T-helper 2 cell treated with Interferon-gamma antibody and Interleukin-4, amounts not matched to agents 5 μg/mL and 100 μg/mL, for 36 hours (primary cell): ENCODE data around the gene PACSIN2.

Experiments used
- DNase-seq: peaks from one replicate; pipeline ENCODE4 v3.0.0; 2021; ENCODE audit warnings: low spot score
- H3K27ac Mint-ChIP-seq: one replicate; pipeline ENCODE4 v1.8.0; 2021; ENCODE audit warnings: mild to moderate bottlenecking, mixed read lengths
- H3K27me3 Mint-ChIP-seq: one replicate; pipeline ENCODE4 v1.8.0; 2021; ENCODE audit warnings: low read depth, mixed read lengths
- H3K36me3 Mint-ChIP-seq: one replicate; pipeline ENCODE4 v1.8.0; 2021; ENCODE audit warnings: low read depth, mixed read lengths
- H3K4me1 Mint-ChIP-seq: one replicate; pipeline ENCODE4 v1.8.0; 2021; ENCODE audit warnings: low read depth, mixed read lengths
- H3K4me3 Mint-ChIP-seq: one replicate; pipeline ENCODE4 v1.8.0; 2022; ENCODE audit warnings: mild to moderate bottlenecking, moderate library complexity, mixed read lengths
- H3K9me3 Mint-ChIP-seq: one replicate; pipeline ENCODE4 v1.8.0; 2021; ENCODE audit warnings: mixed read lengths

Gene PACSIN2

DNA sequence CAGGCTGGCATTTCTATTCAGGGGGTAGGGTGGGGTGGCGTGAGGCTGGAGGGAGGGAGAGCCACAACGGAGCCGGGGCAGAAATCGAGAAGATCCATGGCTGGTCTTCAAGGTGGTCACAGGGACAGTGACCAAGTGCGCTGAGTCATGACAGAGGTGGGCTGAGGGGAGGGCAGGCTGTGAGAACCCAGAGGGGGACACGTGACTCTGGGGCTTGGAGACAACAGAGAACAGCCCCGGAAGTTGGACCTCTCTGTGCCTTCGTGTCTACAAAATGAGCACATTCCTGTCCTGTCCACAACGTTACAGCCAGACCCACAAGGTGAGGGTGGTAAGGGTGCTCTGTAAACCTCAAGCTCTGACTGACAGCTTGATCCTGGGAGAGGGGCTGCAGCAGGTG, 122.8 kb downstream of the PACSIN2 start:
- Mint-ChIP-seq H3K27me3 (no peaks in the 10 kb centered on the region), H3K36me3 (peaks cover 19% of the 10 kb centered on the region), H3K9me3 (no peaks in the 10 kb centered on the region), H3K4me3 (no peak overlapping the region), H3K27ac (no peak overlapping the region), H3K4me1 (peaks cover 41% of the 10 kb centered on the region)
- DNase-seq: no peak

DNA sequence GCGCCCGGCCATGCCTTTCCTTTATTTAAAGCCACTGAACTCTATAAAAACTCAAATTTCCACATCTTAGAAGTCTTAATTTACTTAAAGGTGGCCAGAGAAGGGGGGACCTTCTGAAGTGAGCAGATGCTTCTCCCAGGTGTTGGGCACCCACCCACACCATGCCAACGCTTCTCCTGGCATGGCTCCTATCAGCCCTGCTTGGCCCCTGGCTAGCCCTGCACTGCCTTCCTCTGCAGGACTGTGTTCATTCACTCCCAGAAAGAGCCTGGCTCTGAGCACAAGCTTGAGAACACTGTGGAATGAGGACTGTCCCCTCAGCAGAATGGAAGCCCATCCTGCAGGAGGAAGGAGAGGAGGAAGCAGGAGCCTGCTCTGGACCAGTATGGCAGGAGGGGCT, 123.3 kb downstream of the PACSIN2 start:
- H3K9me3 Mint-ChIP-seq: no peaks in the 10 kb centered on the region
- no peak for DNase-seq
- H3K27ac Mint-ChIP-seq: no peak overlapping the region
- no peak overlapping the region for H3K4me3 Mint-ChIP-seq
- H3K36me3 Mint-ChIP-seq: peaks cover 21% of the 10 kb centered on the region
- H3K27me3 Mint-ChIP-seq: no peaks in the 10 kb centered on the region
- peaks cover 40% of the 10 kb centered on the region for H3K4me1 Mint-ChIP-seq

DNA sequence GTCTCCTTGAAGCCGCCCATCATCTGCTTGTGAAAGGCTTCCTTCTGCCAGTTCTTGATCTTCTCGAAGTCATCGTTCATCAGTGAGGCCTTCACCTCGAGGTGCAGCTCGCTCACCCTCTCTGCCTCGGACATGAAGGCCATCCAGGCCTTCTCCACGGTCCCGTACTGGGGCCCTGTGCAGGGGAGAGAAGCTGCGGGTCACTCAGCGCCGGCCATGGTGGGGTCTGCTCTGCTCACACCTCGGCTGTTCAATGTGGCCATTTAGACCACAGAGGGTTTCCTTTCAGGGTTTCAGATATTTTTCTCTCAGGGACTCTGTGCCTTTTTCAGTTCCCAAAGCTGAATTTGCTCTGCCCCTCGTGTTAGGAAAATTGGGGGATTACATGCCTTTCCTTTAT, 123.9 kb downstream of the PACSIN2 start:
- Mint-ChIP-seq H3K36me3 (peaks cover 21% of the 10 kb centered on the region), H3K4me1 (peaks cover 34% of the 10 kb centered on the region), H3K27ac (no peak overlapping the region), H3K27me3 (no peaks in the 10 kb centered on the region), H3K4me3 (no peak overlapping the region), H3K9me3 (no peaks in the 10 kb centered on the region)
- no peak for DNase-seq

DNA sequence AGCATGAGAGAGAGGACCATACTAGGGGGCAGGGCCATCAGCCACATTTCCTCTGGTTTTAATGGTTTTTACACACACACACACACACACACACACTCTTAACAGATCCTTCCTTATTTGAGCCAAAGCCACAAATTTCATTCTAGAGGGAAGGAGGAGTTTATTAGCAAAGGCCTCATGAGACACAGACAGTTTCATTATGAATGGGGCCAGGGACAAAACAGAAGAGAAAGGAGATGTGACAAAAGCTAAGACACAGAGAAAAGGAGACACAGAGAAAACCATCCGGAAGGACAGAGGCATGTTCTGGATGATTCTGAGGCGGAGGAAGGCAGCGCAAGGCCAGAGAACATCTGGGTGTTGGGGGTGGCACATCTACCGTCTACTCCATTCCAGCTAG, 125.6 kb downstream of the PACSIN2 start:
- DNase-seq: no peak
- Mint-ChIP-seq H3K4me3 (peak overlapping the region; percentile 45), H3K4me1 (peaks cover 20% of the 10 kb centered on the region)

DNA sequence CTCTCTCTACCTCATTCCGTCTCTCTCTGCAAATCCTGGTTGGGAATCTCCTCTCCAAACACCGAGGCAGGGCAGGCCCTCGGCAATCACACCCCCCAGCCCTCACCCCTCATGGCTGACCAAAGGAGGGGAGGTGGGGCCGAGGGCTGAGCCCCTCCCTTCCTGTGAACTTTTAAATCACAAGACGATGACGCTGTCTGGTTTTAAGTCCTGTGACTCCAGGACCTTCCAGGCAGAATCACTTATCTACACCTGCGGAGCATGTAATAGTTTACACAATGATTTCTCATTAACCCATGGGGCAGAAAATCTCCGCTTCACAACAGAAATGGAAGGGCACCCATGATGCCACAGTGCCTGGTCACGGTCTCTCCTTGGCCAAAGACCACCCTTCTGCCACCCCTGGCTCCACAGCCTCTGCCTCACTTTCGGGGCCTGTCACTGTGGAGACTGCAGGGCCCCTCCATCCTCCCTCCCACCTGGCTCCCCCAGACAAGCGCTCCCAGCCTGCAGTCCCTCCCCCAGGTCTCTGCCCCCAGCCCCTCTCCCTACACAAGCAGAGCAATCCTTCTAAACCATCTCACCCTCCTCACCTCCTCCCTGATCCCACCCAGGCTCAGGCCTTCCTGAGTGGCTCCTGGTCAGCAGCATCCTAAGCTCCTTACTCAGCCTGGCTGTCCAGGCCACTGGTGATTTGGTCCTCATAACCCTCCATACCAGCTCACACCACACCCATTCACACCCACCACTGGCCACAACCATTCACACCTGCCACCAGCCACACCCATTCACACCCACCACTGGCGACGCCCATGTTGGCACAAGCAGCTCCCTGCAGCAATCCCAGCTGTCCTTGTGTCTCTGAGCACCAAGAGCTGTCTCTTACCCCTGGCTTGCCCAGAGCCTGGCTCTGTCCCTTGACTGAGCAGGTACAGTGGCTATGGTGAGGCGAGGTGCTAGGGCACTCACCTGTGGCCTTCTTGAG, 127.1 kb downstream of the PACSIN2 start:
- no peaks in the 10 kb centered on the region for H3K9me3 Mint-ChIP-seq
- peaks cover 16% of the 10 kb centered on the region for H3K4me1 Mint-ChIP-seq
- no peak for DNase-seq
- no peaks in the 10 kb centered on the region for H3K27me3 Mint-ChIP-seq
- H3K4me3 Mint-ChIP-seq: no peak overlapping the region
- peaks cover 25% of the 10 kb centered on the region for H3K36me3 Mint-ChIP-seq
- H3K27ac Mint-ChIP-seq: peak overlapping the region; percentile 24

More for the DNA sequence above, 125.6 kb downstream of the PACSIN2 start:
- Mint-ChIP-seq H3K27ac (peak overlapping the region; percentile 83), H3K27me3 (no peaks in the 10 kb centered on the region), H3K36me3 (peaks cover 22% of the 10 kb centered on the region), H3K9me3 (no peaks in the 10 kb centered on the region)

DNA sequence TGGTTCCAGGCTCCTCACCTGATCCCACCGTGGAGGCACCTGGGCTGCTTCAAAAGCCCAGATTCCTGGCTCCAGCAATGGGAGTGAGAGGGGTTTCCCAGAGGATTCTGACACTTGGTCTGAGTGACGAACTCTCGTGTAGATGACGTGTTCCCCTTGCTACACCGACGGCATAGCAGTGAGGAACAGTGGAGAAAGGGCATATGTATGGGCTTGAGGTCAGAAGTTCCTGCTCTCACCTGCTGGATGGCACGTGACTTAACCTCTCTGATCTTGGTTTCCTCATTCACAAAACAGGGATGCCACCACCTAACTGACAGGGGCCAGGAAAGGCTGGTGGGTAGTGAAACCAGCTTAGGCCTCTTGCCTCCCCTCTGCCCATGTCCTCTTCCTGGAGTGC, 127.8 kb downstream of the PACSIN2 start:
- H3K27ac Mint-ChIP-seq: no peak overlapping the region
- no peaks in the 10 kb centered on the region for H3K9me3 Mint-ChIP-seq
- H3K4me3 Mint-ChIP-seq: no peak overlapping the region
- H3K36me3 Mint-ChIP-seq: peaks cover 25% of the 10 kb centered on the region
- DNase-seq: no peak
- H3K27me3 Mint-ChIP-seq: no peaks in the 10 kb centered on the region
- peaks cover 16% of the 10 kb centered on the region for H3K4me1 Mint-ChIP-seq

DNA sequence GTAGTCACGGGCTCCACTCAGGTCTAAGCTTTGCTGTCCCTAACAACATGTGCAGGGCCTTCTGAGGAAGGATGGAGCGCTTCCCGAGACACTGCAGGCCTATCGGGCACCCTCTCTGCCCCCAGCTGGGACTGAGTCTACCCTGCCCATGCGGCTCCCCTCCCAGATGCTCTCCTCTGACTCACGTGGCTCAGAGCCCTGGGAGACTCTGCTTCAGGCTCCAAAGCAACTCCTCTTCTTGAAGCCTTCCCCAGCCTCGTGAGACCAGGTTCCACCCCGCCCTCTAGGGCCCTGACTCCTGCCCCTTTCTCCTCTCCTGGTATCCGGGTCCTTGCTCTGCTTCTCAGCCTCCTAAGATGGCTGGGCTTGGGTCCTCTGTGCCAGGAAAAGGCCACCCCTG, 129.5 kb downstream of the PACSIN2 start:
- H3K4me1 Mint-ChIP-seq: peaks cover 16% of the 10 kb centered on the region
- peaks cover 22% of the 10 kb centered on the region for H3K36me3 Mint-ChIP-seq
- no peaks in the 10 kb centered on the region for H3K9me3 Mint-ChIP-seq
- no peak overlapping the region for H3K4me3 Mint-ChIP-seq
- H3K27ac Mint-ChIP-seq: no peak overlapping the region
- DNase-seq: no peak
- H3K27me3 Mint-ChIP-seq: no peaks in the 10 kb centered on the region

DNA sequence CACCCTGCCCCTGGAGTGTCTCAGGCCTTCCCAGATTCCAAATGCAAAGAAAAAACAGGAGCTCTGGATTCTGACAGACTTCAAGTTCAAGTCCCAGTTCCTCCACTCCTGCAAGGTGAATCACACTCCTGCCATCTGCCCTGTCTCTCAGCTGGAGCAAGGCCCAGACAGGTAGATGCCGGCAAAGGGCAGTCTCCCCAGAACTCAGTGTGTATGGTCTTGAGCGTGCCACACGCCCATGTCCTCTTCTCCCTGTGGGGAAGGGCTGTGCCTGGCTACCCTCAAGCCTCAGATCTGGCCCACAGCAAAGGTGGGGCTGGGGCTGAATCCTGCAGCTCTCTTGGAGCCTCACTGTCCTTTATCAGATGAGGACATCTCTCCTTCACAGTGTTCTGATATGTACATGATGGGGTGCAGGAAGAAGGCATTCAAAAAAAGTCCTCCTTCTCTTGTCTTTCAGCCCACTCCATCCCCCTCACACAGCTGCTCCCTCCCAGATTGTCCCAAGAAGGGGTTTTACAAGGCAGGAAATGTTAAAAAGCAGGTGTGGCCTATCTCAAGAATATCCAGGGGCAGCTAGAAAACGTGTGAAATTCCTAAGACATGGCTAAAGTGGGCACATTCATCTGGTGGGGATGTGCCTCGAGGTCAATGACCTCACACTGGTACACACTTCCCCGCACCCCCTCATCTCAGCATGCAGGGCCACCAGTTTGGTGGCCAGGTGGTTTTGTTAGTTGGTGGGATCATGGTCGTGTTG, 130.2 kb downstream of the PACSIN2 start:
- Mint-ChIP-seq H3K36me3 (peaks cover 22% of the 10 kb centered on the region), H3K4me3 (no peak overlapping the region), H3K27me3 (no peaks in the 10 kb centered on the region), H3K4me1 (peaks cover 16% of the 10 kb centered on the region), H3K9me3 (no peaks in the 10 kb centered on the region), H3K27ac (no peak overlapping the region)
- no peak for DNase-seq

DNA sequence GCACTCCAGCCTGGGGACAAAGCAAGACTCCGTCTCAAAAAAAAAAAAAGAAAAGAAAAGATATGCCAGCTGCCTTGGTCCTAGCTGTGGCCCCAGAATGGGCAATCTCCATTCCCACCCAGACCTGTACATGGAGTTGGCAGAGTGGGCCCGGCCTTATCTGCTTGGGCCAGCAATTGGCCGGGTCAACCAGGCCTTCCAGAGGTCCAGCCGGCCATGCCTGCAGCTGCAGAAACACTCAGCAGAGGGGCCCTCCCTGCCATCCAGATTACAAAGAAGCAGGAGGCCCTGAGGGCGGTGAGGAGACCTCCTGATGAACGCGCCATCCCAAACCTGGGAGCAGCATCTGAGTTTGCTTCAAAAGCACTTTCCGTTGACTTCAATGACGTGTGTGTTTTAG, 131.0 kb downstream of the PACSIN2 start:
- Mint-ChIP-seq H3K27me3 (no peaks in the 10 kb centered on the region), H3K36me3 (peaks cover 19% of the 10 kb centered on the region), H3K4me3 (no peak overlapping the region), H3K9me3 (no peaks in the 10 kb centered on the region), H3K4me1 (peaks cover 9% of the 10 kb centered on the region), H3K27ac (no peak overlapping the region)
- no peak for DNase-seq

DNA sequence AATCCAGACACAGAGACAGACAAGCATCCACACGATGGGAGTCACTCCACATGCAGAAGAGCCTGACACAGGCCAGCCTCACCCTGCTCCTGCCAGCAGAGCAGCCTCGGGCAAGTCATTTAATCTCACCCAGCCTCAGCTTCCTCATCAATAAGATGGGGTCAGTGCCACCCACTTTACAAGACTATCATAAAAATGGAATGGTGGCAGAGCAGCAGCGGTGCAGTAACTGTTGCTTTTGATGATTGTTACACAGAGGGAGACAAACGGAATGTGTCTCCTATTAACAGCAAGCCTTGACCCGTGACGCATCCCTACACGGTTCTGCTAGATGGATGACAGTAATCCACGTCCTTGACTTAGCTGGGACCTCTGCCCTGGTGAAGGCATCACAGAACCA, 131.8 kb downstream of the PACSIN2 start:
- H3K27ac Mint-ChIP-seq: no peak overlapping the region
- H3K36me3 Mint-ChIP-seq: peaks cover 13% of the 10 kb centered on the region
- H3K27me3 Mint-ChIP-seq: no peaks in the 10 kb centered on the region
- H3K4me1 Mint-ChIP-seq: peaks cover 2% of the 10 kb centered on the region
- DNase-seq: no peak
- no peaks in the 10 kb centered on the region for H3K9me3 Mint-ChIP-seq
- H3K4me3 Mint-ChIP-seq: no peak overlapping the region

DNA sequence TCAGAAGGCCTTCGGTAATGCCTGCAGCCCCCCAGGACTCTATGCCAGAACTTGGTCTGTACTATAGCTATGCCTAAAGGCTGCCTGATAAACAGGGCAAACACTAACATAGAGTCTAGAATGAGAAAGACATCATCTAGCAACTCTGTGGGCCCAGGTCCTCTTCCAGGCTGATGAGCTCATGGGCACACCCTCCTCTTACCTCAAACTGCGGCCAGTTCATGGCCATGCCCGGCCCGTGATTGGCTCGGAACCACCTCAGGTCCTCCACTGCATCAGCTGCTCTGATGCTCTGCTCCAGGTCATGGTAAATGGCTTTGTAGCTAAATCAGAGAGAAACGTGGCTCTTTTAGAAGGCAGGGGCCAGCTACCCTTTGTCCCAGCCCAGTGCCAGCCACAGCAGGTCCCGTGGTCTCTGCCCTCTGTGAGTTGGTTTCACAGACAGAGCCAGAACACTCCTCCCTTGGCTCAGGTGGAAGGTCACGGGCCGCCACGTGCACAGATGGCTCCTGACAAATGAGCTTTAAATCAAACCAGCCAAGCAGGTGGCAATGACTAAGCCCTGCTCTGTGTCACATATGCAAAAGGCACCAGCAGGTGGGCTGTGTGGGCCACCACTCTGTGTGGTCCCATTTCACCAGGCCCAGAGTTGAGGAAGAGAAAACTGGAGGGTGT, 132.8 kb downstream of the PACSIN2 start:
- H3K4me1 Mint-ChIP-seq: no peaks in the 10 kb centered on the region
- H3K27me3 Mint-ChIP-seq: no peaks in the 10 kb centered on the region
- H3K9me3 Mint-ChIP-seq: no peaks in the 10 kb centered on the region
- no peak for DNase-seq
- no peak overlapping the region for H3K4me3 Mint-ChIP-seq
- H3K36me3 Mint-ChIP-seq: peaks cover 5% of the 10 kb centered on the region
- H3K27ac Mint-ChIP-seq: no peak overlapping the region

DNA sequence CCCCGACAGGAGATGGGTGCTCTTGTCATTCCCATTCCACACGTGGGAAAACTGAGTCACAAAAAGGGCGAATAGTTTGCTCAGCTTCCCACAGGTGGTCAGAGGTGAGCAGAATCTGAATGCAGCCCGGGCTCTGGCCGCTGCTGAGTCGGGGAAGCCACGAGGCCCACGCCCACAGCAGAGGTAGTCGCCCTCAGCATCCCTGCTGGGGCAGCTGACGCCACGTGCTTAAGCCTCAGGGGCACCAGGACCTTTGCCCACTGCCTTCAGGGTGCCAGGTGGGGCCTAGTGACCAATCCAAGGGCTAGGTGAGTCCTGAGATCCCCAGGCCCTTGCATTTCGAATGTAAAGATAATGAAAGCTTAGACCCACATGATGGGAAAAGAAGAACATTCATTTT, 133.7 kb downstream of the PACSIN2 start:
- no peak for DNase-seq
- no peak overlapping the region for H3K27ac Mint-ChIP-seq
- H3K4me3 Mint-ChIP-seq: no peak overlapping the region
- no peaks in the 10 kb centered on the region for H3K4me1 Mint-ChIP-seq
- H3K36me3 Mint-ChIP-seq: peaks cover 4% of the 10 kb centered on the region
- no peaks in the 10 kb centered on the region for H3K9me3 Mint-ChIP-seq
- H3K27me3 Mint-ChIP-seq: no peaks in the 10 kb centered on the region

DNA sequence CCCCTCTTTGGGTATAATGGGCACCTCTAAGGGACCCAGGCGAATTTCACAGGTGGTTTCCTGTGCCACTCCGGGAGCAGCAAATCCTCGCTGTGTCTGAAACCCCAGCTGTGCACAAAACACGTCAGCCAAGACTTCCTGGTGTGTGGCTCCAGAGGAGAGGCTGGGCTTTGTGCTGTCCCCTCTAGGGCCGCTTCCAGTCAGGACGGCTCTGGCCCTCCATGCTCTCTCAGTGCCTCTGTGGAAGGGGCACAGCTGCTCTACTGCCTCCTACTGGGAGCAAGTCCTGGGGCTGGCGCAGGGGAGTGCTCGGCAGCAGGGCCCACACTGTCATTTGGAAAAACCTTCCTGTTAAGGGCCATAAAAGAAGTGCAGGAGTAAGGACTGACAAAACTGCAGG, 134.1 kb downstream of the PACSIN2 start:
- Mint-ChIP-seq H3K4me1 (no peaks in the 10 kb centered on the region), H3K27me3 (no peaks in the 10 kb centered on the region), H3K27ac (no peak overlapping the region), H3K36me3 (peaks cover 4% of the 10 kb centered on the region), H3K4me3 (no peak overlapping the region), H3K9me3 (no peaks in the 10 kb centered on the region)
- no peak for DNase-seq
